GM18867 (cell line): Measurements from ENCODE around the gene TSPAN3.
A peak's percentile ranks its signal among the peaks of the same experiment; 100 is the strongest.

ENCODE experiments used
- ATAC-seq: cut with Tn5 transposase; IDR thresholded peaks from one replicate; pipeline ENCODE4 v1.9.1; 2021; ENCODE audit warnings: mild to moderate bottlenecking, moderate library complexity; ENCODE audit not compliant: unreplicated experiment

TSPAN3 gene

DNA sequence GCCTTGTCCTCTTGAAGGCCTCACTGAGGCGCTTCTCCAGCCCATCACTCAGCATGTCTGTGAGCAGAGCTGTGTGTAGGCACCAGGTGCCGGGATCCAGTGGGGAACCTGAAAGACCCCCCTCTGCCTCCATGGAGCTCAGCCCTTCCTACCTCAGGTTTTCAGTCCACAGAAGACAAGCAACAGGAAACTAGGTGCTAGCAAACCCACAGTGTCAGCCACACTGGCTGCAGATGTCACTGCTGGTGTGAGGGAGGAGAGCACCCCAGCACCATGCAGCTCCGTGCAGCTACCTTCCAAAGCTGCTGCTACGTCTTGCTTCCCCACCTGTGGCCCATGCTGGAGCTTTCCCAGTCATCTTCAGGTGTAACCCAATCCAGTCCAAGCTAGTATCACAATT lies 58.0 kb downstream of the TSPAN3 start:
- ATAC-seq = no peak

DNA sequence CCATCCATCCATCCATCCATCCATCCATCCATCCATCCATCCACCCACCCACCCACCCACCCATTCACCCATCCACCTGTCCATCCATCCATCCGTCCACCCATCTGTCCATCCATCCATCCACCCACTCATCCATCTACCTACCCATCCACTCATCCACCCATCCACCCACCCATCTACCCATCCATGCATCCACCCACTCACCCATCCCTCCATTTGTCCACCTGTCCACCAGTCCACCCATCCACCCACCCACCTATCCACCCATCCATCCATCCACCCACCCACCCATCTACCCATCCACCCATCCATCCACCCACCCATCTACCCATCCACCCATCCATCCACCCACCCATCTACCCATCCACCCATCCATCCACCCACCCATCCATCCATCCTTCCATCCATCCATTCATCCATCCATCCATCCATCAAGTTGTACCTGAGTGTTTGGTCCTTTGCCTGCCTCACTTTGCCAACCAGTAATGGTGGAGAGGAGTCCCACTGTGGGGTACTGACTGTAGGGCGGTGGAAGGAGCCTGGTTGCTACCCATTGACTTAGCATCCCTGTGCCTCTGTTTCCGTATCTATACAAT lies 58.7 kb downstream of the TSPAN3 start:
- no peak for ATAC-seq

- no peak for ATAC-seq
These were observed 60.1 kb downstream of the TSPAN3 start for GRCh38 chr15:77010857-77011256.

DNA sequence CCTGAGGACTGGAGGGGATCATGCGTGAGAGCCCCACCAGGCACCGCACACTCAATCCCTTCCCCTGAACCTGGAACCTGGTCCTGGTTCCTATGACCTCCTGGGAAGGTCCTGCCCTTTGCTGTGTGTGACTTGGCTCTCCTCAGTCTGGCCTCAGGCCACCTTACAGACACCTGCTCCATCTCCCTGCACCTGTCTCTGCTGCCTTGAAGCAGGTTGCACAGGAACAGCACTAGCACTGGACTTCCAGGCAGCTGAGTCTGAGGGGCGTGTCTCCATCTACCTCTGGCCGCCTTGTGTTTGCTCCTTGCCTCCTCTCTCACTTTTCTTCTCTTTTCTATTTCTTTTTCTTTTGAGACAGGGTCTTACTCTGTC lies 60.6 kb downstream of the TSPAN3 start:
- no peak for ATAC-seq

- ATAC-seq = no peak
These were observed 61.1 kb downstream of the TSPAN3 start for GRCh38 chr15:77009646-77010311.

DNA sequence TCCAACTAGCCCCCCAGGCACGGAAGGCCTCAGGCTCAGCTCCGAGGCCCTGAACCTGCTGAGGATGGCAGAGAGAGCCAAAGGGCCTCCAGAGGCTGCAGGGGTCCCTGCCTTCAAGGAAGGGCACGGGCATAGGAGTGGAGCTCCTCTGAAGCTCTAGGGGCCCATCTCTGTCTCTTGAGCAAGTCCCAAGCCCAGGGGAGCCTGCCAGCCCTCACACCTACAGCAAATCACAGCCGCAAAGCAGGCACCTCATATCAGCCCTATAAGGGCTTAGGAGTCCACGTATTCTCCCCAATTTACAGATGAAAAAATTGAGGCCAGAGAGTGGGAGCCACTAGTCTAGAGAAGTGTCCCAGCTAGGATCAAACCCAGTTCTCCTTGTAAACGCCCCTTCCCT lies 61.7 kb downstream of the TSPAN3 start:
- ATAC-seq = no peak

- no peak for ATAC-seq
These were observed 66.7 kb downstream of the TSPAN3 start for GRCh38 chr15:77004189-77004588.

DNA sequence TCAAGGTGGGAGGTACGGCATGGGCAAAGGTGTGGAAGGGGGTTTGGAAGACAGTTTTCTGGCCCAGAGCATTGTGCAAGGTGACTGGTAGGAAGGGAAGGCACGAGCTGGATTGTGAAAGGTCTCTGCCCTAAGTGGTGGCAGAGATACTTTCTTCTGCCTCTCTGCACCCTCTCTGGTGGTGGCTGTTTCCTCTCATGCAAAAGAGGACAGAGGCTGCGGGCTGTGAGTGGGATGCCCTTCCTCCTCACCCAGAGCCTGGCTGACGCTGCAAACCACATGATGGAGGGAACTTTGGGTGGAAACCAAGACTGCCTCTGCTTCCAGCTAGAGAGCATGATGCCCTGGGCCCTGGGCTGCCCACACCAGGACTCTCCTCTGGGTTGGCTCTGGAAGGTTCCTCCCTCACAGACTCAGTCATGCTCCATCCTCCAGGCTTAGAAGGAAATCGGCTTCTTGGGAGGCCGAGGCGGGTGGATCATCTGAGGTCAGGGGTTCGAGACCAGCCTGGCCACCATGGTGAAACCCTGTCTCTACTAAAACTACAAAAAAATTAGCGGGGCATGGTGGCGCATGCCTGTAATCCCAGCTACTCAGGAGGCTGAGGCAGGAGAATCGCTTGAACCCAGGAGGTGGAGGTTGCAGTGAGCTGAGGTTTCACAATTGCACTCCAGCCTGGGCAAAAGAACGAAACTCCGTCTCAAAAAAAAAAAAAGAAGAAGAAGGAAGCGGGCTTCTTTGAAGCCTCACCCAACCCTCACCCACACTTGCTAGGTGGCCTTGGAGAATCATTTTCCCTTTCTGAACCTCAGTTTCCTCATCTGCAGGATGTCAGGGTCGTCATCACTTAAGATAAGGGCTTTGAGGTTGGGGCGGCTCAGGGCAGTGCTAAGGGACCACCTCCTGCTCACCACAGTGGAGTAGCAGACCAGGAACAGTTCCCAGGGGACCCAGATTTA lies 67.7 kb downstream of the TSPAN3 start:
- peak; percentile 84 for ATAC-seq

GRCh38 chr15:77002436-77002835 lies 68.5 kb downstream of the TSPAN3 start:
- ATAC-seq = no peak

- ATAC-seq = no peak
These were observed 68.9 kb downstream of the TSPAN3 start for GRCh38 chr15:77001966-77002365.

- no peak for ATAC-seq
These were observed 69.6 kb downstream of the TSPAN3 start for GRCh38 chr15:77001351-77001750.

- no peak for ATAC-seq
These were observed 70.9 kb downstream of the TSPAN3 start for GRCh38 chr15:76999996-77000395.

DNA sequence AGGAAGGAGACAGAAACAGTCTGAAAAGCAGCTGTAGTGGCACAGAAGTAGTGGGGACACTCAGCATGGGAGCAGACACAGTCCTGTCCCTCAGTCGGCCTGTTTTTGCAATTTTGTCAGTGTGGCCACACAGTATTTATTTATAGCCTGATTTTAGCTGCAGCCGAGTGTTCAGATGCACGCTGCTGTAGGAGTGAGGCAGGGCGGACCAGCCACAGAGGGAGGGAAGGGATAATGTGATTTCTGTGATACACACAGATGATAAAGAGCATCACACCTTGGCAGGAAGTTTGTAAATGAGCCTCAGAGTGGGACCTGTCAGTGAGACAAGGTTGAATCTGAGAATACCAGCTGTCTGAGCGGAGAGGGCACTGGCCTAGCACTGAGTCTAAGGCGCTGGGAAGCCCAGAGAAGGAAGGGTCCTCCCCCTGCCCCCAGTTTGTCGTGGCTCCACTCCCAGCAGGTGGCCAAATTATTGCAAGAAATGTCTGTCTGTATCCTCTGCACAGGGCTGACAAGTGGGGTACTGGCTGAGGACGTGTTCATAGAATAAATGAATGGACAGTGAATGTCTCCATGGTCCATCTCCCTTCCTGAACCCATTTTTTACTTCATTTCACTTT lies 72.1 kb downstream of the TSPAN3 start:
- no peak for ATAC-seq

DNA sequence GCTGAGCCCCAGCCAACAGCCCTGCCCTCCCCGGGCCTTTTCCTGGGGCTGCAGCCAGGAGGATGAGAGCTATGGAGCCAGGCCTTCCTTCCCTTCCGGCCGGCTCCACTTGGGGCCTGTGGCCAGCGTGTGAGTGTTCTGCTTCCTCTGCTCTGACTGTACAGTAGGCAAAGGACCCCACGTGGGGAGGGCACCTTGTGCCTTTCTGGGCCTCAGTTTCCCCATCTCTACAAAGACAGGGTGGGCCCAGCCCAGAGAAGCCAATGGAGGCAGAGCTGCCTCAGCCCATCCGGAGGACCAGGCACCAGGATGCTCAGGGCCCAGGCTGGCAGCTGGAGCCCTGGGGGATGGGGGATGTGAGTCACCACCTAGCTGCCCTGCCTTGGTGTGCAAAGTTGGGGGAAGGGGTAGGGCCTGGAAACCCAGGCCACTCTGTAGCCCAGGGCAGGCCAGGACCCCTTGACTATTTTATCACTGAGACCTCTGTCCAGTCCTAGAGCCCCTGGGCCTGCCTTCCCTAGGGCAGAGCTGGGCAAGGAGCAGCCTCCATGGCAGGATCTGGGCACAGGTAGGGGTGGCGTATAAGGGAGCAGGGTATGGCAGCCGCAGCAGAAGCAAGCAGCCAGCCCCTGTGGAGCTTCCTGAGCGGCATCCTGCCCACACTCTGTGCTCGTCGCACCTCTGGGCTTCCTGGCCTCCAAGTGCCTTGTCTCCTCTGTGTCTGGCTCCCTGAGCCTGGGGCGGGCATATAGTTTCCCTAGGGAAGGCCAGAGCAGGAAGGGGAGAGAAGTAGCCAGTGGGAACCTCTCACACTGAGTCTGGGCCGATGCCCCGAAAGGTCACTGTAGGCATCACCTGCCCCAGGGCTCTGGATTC lies 74.1 kb downstream of the TSPAN3 start:
- no peak for ATAC-seq

GRCh38 chr15:76996076-76996525 lies 74.8 kb downstream of the TSPAN3 start:
- ATAC-seq = no peak

GRCh38 chr15:76994971-76995945 lies 75.7 kb downstream of the TSPAN3 start, which contains the start of gene PSTPIP1:
Gene PSTPIP1 (plus strand): TSS chr15:76995126. CDS start chr15:76995574, 448 bp downstream.
- ATAC-seq = no peak

- ATAC-seq = no peak
These were observed 76.4 kb downstream of the TSPAN3 start for GRCh38 chr15:76994496-76994895.

GRCh38 chr15:76994001-76994400 lies 76.9 kb downstream of the TSPAN3 start:
- ATAC-seq = no peak

DNA sequence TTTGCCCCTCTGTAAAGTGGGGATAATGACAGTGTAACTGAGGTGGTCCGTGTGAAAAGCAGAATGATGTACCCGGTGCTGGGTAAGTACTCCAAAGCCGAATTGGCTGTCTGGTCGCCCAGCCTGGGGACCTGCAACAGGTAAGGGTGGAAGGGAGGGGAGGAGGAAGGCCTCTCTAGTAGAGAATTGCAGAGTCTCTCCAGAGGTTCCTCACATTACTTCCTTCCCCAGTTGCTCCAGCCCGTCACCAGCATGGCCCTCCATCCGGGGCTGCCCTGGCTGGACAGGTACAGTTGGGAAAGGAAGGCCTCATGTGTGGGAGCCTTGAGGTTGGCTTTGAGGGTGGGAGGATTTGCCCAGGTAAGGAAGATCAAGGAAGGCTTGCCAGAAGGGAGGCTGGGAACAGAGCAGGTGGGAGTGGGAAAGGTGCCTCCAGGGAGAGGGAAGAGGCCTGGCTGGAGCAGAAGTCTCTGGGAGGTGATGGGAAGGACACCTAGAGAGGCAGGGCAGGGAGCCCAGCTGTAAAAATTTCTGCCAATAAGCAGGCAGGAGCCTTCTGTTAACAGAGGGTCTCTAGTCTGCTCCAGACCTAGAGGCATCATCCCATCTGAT lies 77.7 kb downstream of the TSPAN3 start:
- no peak for ATAC-seq
